ENCODE data around the gene SPRYD4.
"Not testable (repeated sequence)": the region's sequence is repeated elsewhere in the genome, so short reads cannot be mapped to it uniquely, and the experiment has no call there.

- TF ChIP-seq, protein P1, sequence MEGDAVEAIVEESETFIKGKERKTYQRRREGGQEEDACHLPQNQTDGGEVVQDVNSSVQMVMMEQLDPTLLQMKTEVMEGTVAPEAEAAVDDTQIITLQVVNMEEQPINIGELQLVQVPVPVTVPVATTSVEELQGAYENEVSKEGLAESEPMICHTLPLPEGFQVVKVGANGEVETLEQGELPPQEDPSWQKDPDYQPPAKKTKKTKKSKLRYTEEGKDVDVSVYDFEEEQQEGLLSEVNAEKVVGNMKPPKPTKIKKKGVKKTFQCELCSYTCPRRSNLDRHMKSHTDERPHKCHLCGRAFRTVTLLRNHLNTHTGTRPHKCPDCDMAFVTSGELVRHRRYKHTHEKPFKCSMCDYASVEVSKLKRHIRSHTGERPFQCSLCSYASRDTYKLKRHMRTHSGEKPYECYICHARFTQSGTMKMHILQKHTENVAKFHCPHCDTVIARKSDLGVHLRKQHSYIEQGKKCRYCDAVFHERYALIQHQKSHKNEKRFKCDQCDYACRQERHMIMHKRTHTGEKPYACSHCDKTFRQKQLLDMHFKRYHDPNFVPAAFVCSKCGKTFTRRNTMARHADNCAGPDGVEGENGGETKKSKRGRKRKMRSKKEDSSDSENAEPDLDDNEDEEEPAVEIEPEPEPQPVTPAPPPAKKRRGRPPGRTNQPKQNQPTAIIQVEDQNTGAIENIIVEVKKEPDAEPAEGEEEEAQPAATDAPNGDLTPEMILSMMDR (IDR thresholded peaks at IDR 0.05 in 2 of 3, conservative IDR thresholded peaks at IDR 0.05 in 1 of 3; ENCODE audit: control insufficient read depth in 2 of 3, extremely low read depth in 1 of 3, insufficient read depth in 1 of 3, low read depth in 3 of 3, low read length in 3 of 3) = not testable (repeated sequence)
- not testable (repeated sequence) for TF ChIP-seq SP1 (IDR thresholded peaks at IDR 0.05; ENCODE audit: low read depth, low read length)
Observed at GRCh38 chr12:56494106-56494415, 25.7 kb downstream of the SPRYD4 start.
